AG08395 (cell line): ENCODE data around the gene TRIM69.

Experiments
- DNase-seq: peaks from one replicate; pipeline ENCODE4 v3.0.0; 2012; ENCODE audit warnings: mixed read lengths, low spot score

Gene TRIM69

GRCh38 chr15:44804298-44805046 is 68.1 kb downstream of the TRIM69 start:
- no peak for DNase-seq

GRCh38 chr15:44808557-44808956 is 72.2 kb downstream of the TRIM69 start:
- DNase-seq = no peak

GRCh38 chr15:44810237-44810636 is 73.9 kb downstream of the TRIM69 start:
- no peak for DNase-seq

GRCh38 chr15:44811337-44811736 is 75.0 kb downstream of the TRIM69 start:
- DNase-seq = no peak

- no peak for DNase-seq
Measured at GRCh38 chr15:44812029-44812517, 75.7 kb downstream of the TRIM69 start.

- DNase-seq = no peak
Measured at GRCh38 chr15:44813231-44813630, 76.9 kb downstream of the TRIM69 start.
